Measurements from ENCODE around the gene DDX10. TPM values are rescaled to one million over a fixed set of nuclear protein-coding genes. Genes with fewer than 3 reads are reported as not detected.

DDX10 gene
- total RNA-seq, 1 experiment from 2014 or later, result 28.0 TPM

GRCh38 chr11:108871867-108872266, 207.0 kb downstream of the DDX10 start:
- no peak for DNase-seq (ENCODE audit: low spot score)

- DNase-seq (ENCODE audit: low spot score), result peak; percentile 42
Observed at GRCh38 chr11:108872781-108873291, 208.0 kb downstream of the DDX10 start.

GRCh38 chr11:108873310-108873709, 208.4 kb downstream of the DDX10 start:
- DNase-seq (ENCODE audit: low spot score), result peak; percentile 44

- DNase-seq (ENCODE audit: low spot score), result peak; percentile 20
Observed at GRCh38 chr11:108873941-108874340, 209.1 kb downstream of the DDX10 start.

- no peak for DNase-seq (ENCODE audit: low spot score)
Observed at GRCh38 chr11:108875134-108875533, 210.3 kb downstream of the DDX10 start.

- DNase-seq (ENCODE audit: low spot score), result no peak
Observed at GRCh38 chr11:108877178-108877577, 212.3 kb downstream of the DDX10 start.

- no peak for DNase-seq (ENCODE audit: low spot score)
Observed at GRCh38 chr11:108880510-108880909, 215.6 kb downstream of the DDX10 start.

GRCh38 chr11:108881131-108881530, 216.3 kb downstream of the DDX10 start:
- no peak for DNase-seq (ENCODE audit: low spot score)

- DNase-seq (ENCODE audit: low spot score), result no peak
Observed at GRCh38 chr11:108882211-108882831, 217.5 kb downstream of the DDX10 start.

- no peak for DNase-seq (ENCODE audit: low spot score)
Observed at GRCh38 chr11:108886005-108886659, 221.3 kb downstream of the DDX10 start.

- peak; percentile 55 for DNase-seq (ENCODE audit: low spot score)
Observed at GRCh38 chr11:108886660-108887009, 221.8 kb downstream of the DDX10 start.

- DNase-seq (ENCODE audit: low spot score), result peak; percentile 39
Observed at GRCh38 chr11:108887436-108888238, 222.8 kb downstream of the DDX10 start.

GRCh38 chr11:108890482-108891105, 225.7 kb downstream of the DDX10 start:
- no peak for DNase-seq (ENCODE audit: low spot score)

GRCh38 chr11:108891143-108891542, 226.3 kb downstream of the DDX10 start:
- no peak for DNase-seq (ENCODE audit: low spot score)

GRCh38 chr11:108891909-108892511, 227.1 kb downstream of the DDX10 start:
- DNase-seq (ENCODE audit: low spot score), result no peak

GRCh38 chr11:108895579-108896480, 231.0 kb downstream of the DDX10 start:
- peak; percentile 67 for DNase-seq (ENCODE audit: low spot score)

GRCh38 chr11:108897071-108897481, 232.2 kb downstream of the DDX10 start:
- no peak for DNase-seq (ENCODE audit: low spot score)

- DNase-seq (ENCODE audit: low spot score), result no peak
Observed at GRCh38 chr11:108897916-108898315, 233.0 kb downstream of the DDX10 start.

GRCh38 chr11:108901359-108901758, 236.5 kb downstream of the DDX10 start:
- no peak for DNase-seq (ENCODE audit: low spot score)

- DNase-seq (ENCODE audit: low spot score), result no peak
Observed at GRCh38 chr11:108902027-108902469, 237.2 kb downstream of the DDX10 start.

- no peak for DNase-seq (ENCODE audit: low spot score)
Observed at GRCh38 chr11:108904480-108904879, 239.6 kb downstream of the DDX10 start.
